Hepatocyte (in vitro differentiated cells): ENCODE data around the gene FAM241A. TPM values are rescaled to one million over a fixed set of nuclear protein-coding genes. Genes with fewer than 3 reads are reported as not detected.

ENCODE experiments used
- DNase-seq: peaks from one replicate; pipeline ENCODE4 v3.0.0-alpha.2; 2016; ENCODE audit warnings: low spot score
- H2AFZ ChIP-seq: fragments of 200-600 bp; sonication (generic); 2 replicates; pipeline ENCODE4 v1.6.0; 2016; ENCODE audit warnings: antibody characterized with exemption, mild to moderate bottlenecking
- H3K27ac ChIP-seq: fragments of 200-600 bp; sonication (generic); 2 replicates; pipeline ENCODE4 v1.5.1; 2016; ENCODE audit warnings: mild to moderate bottlenecking
- H3K27me3 ChIP-seq: fragments of 200-600 bp; sonication (generic); 2 replicates; pipeline ENCODE4 v1.6.1; 2016
- H3K36me3 ChIP-seq: fragments of 200-600 bp; sonication (generic); replicated peaks from 2 replicates; pipeline ENCODE4 v1.5.1; 2016; ENCODE audit warnings: low read depth; ENCODE audit not compliant: insufficient read depth
- H3K4me1 ChIP-seq: fragments of 200-600 bp; sonication (generic); 2 replicates; pipeline ENCODE4 v1.5.1; 2016; ENCODE audit warnings: mild to moderate bottlenecking, moderate library complexity; ENCODE audit not compliant: insufficient read depth
- H3K4me2 ChIP-seq: fragments of 200-600 bp; sonication (generic); 2 replicates; pipeline ENCODE4 v1.6.0; 2016
- H3K4me3 ChIP-seq: fragments of 200-600 bp; sonication (generic); 2 replicates; pipeline ENCODE4 v1.5.1; 2016; ENCODE audit warnings: mild to moderate bottlenecking
- H3K79me2 ChIP-seq: fragments of 200-600 bp; sonication (generic); 2 replicates; pipeline ENCODE4 v1.6.0; 2017; ENCODE audit warnings: mild to moderate bottlenecking
- H3K9me2 ChIP-seq: fragments of 200-600 bp; sonication (generic); replicated peaks from 2 replicates; pipeline ENCODE4 v1.6.0; 2017; ENCODE audit warnings: mild to moderate bottlenecking; ENCODE audit not compliant: insufficient read depth
- H3K9me3 ChIP-seq: fragments of 200-600 bp; sonication (generic); 2 replicates; pipeline ENCODE4 v1.5.1; 2016; ENCODE audit warnings: low read depth, mild to moderate bottlenecking
- H4K20me1 ChIP-seq: fragments of 200-600 bp; sonication (generic); 2 replicates; pipeline ENCODE4 v1.6.0; 2016; ENCODE audit warnings: mild to moderate bottlenecking; ENCODE audit not compliant: insufficient read depth, poor library complexity, severe bottlenecking
- EZH2 ChIP-seq: fragments of 200-600 bp; sonication (generic); IDR thresholded peaks from 2 replicates; pipeline ENCODE4 v1.6.1; 2016; ENCODE audit warnings: antibody characterized with exemption, mild to moderate bottlenecking, borderline replicate concordance
- EZH2phosphoT487 ChIP-seq: fragments of 200-600 bp; sonication (generic); IDR thresholded peaks from one replicate; pipeline ENCODE4 v1.6.1; 2018; ENCODE audit warnings: antibody characterized with exemption, mild to moderate bottlenecking, low read depth, moderate library complexity; ENCODE audit not compliant: unreplicated experiment, severe bottlenecking
- WGBS: methylation state at CpG from one replicate; pipeline ENCODE4 v1.1.6; 2016; ENCODE audit warnings: low lambda C conversion rate; ENCODE audit errors: missing lambda C conversion rate; 5-methylcytosine and 5-hydroxymethylcytosine counted together
- polyA plus RNA-seq: library from polyadenylated mRNA; unstranded; fragments of >200 nt; fragmentation: Nextera tagmentation; extraction: Ambion mirVana; gene quantifications from 2 replicates; pipeline ENCODE4 v1.2.1, GENCODE V29; 2016
- total RNA-seq: library from RNA; depleted of rRNA; stranded (reverse); fragments of >200 nt; gene quantifications from 2 replicates; pipeline ENCODE4 v1.2.3, GENCODE V29; 2014
- TF ChIP-seq, protein P1 (sequence below): fragments of 200-600 bp; sonication (generic); IDR thresholded peaks from 2 replicates; pipeline ENCODE4 v1.5.1; 2016; ENCODE audit warnings: antibody characterized with exemption, mild to moderate bottlenecking; ENCODE audit not compliant: poor library complexity

FAM241A gene
- total and polyA plus RNA-seq, 2 experiments from 2014 or later = 2.3 to 3.2 TPM

- H3K27me3 ChIP-seq = no peaks in the 10 kb centered on the region
- 100% methylated on average over 1 of the region's 1 CpG for WGBS
- no peak overlapping the region for H3K4me3 ChIP-seq
- no peaks in the 10 kb centered on the region for H3K79me2 ChIP-seq
- no peak overlapping the region for H3K27ac ChIP-seq
- H3K36me3 ChIP-seq = no peaks in the 10 kb centered on the region
- no peak for DNase-seq
- no peak overlapping the region for H3K4me2 ChIP-seq
- H3K4me1 ChIP-seq = no peaks in the 10 kb centered on the region
- no peak overlapping the region for H2AFZ ChIP-seq
- H3K9me2 ChIP-seq = no peaks in the 10 kb centered on the region
- TF ChIP-seq, protein P1, sequence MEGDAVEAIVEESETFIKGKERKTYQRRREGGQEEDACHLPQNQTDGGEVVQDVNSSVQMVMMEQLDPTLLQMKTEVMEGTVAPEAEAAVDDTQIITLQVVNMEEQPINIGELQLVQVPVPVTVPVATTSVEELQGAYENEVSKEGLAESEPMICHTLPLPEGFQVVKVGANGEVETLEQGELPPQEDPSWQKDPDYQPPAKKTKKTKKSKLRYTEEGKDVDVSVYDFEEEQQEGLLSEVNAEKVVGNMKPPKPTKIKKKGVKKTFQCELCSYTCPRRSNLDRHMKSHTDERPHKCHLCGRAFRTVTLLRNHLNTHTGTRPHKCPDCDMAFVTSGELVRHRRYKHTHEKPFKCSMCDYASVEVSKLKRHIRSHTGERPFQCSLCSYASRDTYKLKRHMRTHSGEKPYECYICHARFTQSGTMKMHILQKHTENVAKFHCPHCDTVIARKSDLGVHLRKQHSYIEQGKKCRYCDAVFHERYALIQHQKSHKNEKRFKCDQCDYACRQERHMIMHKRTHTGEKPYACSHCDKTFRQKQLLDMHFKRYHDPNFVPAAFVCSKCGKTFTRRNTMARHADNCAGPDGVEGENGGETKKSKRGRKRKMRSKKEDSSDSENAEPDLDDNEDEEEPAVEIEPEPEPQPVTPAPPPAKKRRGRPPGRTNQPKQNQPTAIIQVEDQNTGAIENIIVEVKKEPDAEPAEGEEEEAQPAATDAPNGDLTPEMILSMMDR = no peak
- no peak for TF ChIP-seq EZH2
- TF ChIP-seq EZH2phosphoT487 = no peak
- H3K9me3 ChIP-seq = no peaks in the 10 kb centered on the region
- H4K20me1 ChIP-seq = no peaks in the 10 kb centered on the region
Measured at GRCh38 chr4:112184438-112184837, 39.2 kb downstream of the FAM241A start.

GRCh38 chr4:112185334-112185733, 40.1 kb downstream of the FAM241A start:
- no peak overlapping the region for H2AFZ ChIP-seq
- no peaks in the 10 kb centered on the region for H3K79me2 ChIP-seq
- TF ChIP-seq EZH2 (no peak), EZH2phosphoT487 (no peak)
- TF ChIP-seq, protein P1 = no peak
- H3K27me3 ChIP-seq = no peaks in the 10 kb centered on the region
- no peaks in the 10 kb centered on the region for H4K20me1 ChIP-seq
- no peak overlapping the region for H3K4me3 ChIP-seq
- WGBS = 94% methylated on average over 2 of the region's 2 CpGs
- no peaks in the 10 kb centered on the region for H3K4me1 ChIP-seq
- no peaks in the 10 kb centered on the region for H3K9me2 ChIP-seq
- H3K27ac ChIP-seq = no peak overlapping the region
- DNase-seq = no peak
- no peak overlapping the region for H3K4me2 ChIP-seq
- H3K9me3 ChIP-seq = no peaks in the 10 kb centered on the region
- H3K36me3 ChIP-seq = no peaks in the 10 kb centered on the region

DNA sequence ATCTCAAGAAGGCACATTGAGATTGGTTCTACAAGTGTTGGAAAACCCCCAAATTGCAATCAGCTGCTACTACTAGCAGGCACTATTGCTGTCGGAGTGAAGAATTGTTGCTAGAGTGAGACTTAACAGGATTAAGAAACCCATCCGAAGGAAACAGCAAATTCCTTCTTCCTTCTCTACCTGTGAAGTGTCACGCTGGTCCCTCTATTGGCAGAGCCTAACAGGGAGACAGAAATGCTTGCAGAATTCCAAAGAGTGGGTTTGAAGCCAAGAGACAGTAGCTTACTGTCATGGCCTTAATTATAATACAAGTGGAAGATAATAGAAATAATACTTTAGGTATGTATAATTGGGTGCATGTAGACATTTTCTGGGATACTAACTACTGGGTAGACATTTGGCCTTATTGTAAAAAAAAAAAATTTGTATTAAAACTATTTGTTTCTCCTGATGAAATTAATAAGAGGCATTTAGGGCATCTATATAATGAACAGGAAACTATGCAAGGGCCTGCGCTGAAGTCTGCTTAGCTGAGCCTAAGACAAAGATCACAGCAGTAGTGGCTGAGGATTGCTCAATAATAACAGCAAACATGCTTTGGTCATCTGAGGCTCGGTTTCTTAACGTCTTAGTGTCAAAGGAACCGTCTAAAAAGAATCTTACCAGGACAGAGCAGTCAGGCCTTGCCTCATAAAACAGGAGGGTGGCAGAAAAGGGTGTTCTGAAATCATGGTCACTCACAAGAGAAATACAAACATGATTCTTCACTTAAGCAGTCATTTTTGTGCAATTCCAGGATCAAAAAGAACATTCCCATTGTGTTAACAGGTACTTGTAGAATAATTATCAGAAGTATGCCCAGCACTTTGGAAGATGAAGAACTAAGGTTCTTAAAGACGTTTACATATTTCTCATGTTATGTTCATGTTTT, 40.8 kb downstream of the FAM241A start:
- H3K4me1 ChIP-seq = no peaks in the 10 kb centered on the region
- H3K4me2 ChIP-seq = no peak overlapping the region
- H3K4me3 ChIP-seq = no peak overlapping the region
- no peaks in the 10 kb centered on the region for H4K20me1 ChIP-seq
- no peak overlapping the region for H2AFZ ChIP-seq
- TF ChIP-seq, protein P1 = no peak
- TF ChIP-seq EZH2 (no peak), EZH2phosphoT487 (no peak)
- H3K9me2 ChIP-seq = no peaks in the 10 kb centered on the region
- WGBS = 68% methylated on average over 8 of the region's 8 CpGs
- no peaks in the 10 kb centered on the region for H3K9me3 ChIP-seq
- no peaks in the 10 kb centered on the region for H3K36me3 ChIP-seq
- H3K27me3 ChIP-seq = no peaks in the 10 kb centered on the region
- peak; percentile 26 for DNase-seq
- no peaks in the 10 kb centered on the region for H3K79me2 ChIP-seq
- peak overlapping the region; percentile 14 for H3K27ac ChIP-seq
